ENCODE data around the gene ACTR2.
"Not testable (repeated sequence)": the region's sequence is repeated elsewhere in the genome, so short reads cannot be mapped to it uniquely, and the experiment has no call there.

Gene ACTR2

DNA sequence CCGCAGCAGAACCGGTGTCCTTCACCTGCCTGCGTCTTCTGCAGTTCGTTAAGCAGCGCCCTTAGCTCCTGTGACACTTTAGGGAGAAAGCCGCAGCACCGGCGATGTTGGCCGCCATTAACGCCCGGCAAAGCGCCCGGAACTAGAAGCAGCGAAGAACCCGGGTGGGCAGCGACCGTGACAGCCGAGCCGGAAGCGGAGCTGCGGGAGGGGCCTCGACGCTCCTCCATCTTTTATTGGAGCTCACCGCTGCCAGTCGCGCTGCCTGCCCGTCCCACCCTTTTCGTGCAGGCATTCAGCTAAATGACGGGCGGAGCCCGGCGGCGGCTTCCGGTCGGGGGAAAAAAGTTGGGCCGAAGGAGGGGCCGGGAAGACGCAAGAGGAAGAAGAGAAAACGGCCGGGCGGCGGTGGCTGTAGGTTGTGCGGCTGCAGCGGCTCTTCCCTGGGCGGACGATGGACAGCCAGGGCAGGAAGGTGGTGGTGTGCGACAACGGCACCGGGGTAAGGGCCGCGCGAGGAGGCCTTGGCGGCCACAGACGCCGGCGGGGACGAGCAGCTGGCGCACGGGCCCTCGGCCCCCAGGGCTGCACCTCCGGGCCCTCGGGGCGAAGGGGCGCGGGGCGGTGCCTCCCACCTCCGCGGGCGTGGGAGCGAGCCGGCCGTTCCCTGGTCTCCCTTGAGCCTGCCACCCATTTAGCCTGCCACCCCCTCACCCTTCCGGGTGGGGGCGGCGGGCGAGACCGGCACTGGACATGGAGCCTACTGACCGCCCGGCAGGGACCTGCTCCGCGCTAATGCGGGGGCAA, at the start of gene ACTR2:
Gene ACTR2, plus strand, starts transcription at position 376 of the 807 bp plus-strand sequence. Its CDS starts 79 bp downstream, at position 455.
- DNase-seq = peak; percentile 98

DNA sequence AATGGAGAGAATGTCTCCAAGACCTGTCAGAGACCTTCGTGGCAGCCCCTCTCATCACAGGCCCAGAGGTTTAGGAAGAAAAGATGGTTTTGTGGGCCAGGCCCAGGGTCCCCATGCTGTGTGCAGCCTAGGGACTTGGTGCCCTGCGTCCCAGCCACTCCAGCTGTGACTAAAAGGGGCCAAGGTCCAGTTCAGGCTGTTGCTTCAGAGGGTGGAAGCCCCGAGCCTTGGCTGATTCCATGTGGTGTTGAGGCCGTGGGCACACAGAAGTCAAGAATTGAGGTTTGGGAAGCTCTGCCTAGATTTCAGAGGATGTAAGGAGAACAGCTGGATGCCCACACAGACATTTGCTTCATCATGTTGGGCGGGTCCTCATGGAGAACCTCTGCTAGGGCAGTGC, 45.1 kb upstream of the ACTR2 start:
- no peak for DNase-seq

DNA sequence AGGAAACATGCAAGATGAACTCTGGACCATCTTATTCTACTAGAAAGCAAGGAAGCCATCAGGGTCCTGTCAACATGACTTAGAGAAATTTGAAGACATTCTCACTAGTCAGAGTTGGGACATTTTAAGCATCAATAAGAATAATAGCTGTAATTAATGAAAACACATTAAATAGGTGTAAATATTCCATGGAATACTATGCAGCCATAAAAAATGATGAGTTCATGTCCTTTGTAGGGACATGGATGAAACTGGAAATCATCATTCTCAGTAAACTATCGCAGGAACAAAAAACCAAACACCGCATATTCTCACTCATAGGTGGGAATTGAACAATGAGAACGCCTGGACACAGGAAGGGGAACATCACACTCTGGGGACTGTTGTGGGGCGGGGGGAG, 44.2 kb upstream of the ACTR2 start:
- DNase-seq = not testable (repeated sequence)

DNA sequence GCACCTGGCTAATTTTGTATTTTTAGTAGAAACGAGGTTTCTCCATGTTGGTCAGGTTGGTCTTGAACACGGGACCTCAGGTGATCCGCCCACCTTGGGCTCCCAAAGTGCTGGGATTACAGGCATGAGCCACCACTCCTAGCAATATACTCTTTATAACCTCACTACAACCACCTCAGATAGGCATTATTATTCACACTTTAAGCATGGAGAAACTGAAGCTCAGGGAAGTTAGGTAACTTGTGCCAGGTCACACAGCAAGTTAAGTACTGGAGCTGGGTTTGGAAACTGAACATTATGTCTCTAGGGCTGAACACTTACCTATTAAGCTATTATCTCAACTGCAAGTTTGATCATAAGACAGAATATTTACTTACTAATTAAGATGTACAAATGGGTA, 42.6 kb upstream of the ACTR2 start:
- DNase-seq = no peak

DNA sequence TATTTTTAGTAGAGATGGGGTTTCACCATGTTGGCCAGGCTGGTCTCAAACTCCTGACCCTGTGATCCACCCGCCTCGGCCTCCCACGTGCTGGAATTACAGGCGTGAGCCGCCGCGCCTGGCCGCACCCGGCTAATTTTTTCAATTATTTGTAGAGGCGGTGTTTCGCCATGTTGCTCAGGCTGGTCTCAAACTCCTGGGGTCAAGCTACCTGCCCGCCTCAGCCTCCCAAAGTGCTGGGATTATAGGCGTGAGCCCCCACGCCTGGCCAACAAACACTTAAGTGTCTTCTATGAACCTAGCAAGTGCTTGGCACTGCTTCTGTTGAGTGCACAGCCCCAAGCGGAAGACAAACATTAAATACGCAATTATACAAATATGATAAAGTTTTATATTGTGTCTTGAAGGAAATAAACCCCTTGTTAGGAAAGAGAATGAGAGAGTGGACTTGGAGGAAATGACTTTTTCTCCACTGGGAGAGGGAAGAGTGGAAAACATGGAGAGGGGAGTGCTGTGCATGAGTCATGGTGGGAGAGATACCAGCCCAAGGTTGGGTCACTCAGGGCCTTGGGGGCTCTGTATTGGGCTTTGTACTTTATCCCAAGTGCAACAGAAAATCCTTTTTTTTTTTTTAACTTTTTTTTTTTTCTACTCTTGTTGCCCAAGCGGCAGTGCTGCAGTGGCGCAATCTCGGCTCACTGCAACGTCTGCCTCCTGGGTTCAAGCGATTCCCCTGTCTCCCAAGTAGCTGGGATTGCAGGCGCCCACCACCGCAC, 41.4 kb upstream of the ACTR2 start:
- DNase-seq = no peak

DNA sequence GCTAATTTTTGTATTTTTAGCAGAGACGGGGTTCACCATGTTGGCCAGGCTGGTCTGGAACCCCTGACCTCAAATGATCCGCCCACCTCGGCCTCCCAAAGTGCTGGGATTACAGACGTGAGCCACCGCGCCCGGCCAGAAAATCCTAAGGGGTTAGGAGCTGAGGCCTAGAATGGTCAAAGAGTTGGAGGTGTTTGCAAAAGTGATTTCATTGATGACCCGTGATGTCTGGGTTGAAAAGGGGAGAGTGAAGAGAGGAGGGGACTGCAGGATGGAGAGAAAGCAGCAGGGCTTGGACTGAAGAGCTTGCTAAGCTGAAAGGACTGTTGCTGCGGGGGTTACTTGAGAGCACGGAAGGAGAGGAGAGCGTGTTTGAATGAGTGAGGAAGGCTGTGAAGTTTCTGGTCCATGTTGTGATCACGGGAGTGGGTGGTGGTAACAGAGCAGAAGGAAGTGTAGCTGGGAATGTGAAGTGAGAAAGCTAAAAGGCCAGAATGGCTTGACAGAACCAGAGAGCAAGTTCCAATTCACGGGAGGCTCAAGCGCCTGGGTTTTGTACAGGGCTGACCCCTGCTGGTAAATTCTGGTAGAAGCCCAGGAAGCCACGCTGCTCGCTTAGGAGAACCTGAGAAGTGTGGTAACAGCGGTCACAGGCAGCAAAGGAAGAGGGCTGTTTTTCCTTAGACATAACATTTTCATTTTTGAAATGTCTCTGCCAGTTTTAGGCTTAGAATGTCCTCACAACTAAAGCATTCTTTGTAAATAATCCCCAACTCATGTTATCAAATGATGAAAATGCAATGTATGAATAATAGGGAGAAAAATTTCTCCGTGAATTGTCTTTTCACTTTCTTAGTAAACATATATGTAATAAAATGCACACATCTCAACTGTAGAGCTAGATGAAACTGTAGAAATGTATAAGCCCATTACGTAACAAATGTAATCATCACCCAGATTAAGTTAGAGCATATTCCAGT, 40.5 kb upstream of the ACTR2 start:
- peak; percentile 79 to 89 (median 84) for DNase-seq

DNA sequence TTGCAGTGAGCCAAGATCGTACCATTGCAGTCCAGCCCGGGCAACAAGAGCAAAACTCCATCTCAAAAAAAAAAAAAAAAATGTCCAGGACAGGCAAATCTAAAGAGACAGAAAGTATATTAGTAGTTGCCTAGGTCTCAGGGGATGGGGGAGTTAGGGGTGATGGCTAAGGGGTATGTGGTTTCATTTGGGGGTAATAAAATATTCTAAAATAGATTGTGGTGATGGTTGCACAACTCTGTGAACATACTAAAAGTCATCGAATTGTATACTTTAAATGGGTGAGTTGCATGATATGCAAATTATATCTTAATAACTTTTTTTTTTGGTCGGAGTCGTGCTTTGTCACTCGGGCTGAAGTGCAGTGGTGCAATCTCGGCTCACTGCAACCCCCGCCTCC, 34.2 kb upstream of the ACTR2 start:
- DNase-seq = peak in 2 of 3 donors; percentile 11 to 29

DNA sequence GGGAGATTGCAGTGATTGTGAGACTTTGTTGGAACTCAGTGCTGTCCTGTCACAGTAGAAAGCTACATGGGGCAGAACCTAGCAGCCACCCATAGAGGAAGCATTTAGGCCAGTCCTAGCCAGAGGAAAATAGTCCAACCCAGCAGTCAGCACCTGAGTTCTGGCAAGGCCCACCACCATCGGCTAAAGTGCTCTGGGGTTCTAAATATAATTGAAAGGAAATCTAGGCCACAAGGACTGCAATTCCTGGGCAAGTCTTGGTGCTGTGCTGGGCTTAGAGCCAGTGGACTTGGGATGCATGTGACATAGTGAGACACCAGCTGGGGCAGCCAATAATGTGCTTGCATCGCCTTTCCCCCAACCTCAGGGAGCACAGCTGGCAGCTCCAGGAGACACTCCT, 28.9 kb upstream of the ACTR2 start:
- no peak for DNase-seq

DNA sequence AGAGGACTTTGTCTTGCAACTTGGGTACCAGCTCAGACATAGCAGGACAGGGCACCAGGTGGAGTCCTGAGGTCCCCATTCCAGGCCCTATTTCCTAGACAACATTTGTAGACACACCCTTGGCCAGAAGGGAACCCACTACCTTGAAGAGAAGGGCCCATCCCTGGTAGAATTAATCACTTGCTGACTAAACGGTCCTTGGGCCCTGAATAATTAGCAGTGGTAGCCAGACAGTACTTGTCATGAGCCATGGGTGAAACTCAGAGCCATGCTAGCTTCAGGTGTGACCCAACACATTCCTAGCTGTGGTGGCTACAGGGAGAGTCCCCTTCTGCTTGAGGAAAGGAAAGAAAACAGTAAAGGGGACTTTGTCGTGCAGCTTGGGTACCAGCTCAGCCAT, 28.5 kb upstream of the ACTR2 start:
- DNase-seq = no peak

DNA sequence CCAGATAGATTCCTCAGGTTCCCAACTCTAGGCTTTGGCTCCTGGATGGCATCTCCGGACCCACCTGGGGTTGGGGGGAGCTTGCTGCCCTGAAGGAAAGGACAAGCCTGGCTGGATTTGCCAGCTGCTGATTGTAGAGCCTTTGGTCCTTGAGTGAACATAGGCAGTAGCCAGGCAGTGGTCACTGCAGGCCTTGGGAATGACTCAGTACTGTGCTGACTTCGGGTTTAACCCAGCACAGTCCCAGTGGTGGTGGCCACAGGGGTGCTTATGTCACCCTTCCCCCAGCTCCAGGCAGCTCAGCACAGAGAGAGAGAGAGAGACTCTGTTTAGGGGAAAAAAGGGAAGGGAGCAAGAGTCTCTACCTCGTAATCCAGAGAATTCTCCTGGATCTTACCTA, 27.7 kb upstream of the ACTR2 start:
- peak; percentile 33 to 52 (median 38) for DNase-seq

DNA sequence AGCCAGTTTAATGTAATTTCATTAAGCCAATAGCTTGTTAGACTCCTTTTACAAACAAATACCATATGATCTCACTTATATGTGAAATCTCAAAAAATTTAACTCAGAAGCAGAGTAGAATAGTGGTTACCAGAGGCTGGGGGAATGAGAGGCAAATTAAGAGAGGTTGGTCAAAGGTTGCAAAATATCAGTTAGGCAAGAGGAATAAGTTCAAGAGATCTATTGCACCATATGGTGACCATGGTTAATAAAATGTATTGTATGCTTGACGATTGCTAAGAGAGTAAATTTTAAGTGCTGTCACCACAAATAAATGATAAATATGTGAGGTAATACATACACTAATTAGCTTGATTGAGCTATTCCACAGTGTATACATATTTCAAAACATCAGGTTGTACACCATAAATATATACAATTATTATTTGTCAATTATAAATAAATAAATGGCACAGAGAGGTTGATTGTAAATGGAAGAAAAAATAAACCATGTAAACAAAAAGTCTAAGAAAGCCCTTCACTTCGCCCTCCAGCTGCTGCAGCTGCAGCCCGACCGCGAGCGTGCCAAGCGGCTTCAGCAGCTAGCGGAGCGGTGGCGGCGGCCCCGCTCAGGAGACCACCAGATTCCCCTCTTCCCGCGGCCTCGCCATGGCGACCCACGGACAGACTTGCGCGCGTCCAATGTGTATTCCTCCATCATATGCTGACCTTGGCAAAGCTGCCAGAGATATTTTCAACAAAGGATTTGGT, 23.0 kb upstream of the ACTR2 start:
- peak in 1 of 3 donors; percentile 34 for DNase-seq

DNA sequence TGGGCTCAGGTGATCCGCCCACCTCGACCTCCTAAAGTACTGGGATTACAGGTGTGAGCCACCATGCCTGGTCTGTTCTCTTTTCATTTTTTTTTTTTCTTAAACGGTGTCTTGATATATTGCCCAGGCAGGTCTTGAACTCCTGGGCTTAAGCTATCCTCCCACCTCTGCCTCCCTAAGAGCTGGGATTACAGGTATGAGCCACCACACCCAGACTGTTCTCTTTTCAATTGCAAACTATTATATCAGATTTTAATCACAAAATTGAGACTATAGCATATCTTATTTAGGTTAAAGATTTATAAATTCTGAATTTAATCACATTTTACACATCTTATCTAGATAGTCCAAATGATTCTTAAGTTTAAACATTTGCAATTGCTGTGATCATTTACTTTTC, 15.5 kb upstream of the ACTR2 start:
- no peak for DNase-seq

DNA sequence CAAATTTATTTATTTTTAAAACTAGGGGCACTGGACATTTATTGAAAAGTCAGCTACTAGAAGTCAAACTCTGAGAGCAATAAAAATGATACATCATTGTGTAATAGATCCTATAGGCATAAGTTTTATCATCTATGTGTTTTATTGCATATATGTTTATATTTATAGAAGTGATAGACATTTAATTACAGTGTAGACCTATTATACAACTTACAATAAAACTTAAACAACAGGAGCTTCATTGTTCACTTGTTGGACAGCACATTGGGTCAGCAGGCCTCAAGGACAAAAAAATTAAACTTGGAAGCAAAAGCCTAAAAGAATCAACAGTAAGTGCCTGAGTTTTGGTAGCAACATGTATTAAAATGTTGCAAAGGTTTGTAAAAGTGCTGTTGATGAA, 15.0 kb upstream of the ACTR2 start:
- no peak for DNase-seq

DNA sequence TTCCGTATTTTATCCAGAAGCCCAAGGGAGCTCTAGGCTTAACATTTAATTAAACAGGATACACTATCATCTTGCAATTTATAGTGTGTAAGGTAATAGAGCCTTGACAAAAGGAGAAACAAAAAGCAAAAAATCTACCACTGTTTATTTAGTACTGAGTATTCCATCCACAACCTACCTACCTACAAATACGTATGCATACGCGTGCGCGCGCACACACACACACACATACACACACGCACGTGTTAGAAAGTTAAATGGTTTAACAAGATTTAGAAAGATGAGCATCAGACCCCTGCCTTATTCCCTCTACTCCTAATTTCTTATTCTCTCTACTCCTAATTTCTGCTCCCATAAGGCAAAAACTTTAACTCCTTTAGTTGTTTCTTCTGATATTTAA, 14.6 kb upstream of the ACTR2 start:
- DNase-seq = no peak

DNA sequence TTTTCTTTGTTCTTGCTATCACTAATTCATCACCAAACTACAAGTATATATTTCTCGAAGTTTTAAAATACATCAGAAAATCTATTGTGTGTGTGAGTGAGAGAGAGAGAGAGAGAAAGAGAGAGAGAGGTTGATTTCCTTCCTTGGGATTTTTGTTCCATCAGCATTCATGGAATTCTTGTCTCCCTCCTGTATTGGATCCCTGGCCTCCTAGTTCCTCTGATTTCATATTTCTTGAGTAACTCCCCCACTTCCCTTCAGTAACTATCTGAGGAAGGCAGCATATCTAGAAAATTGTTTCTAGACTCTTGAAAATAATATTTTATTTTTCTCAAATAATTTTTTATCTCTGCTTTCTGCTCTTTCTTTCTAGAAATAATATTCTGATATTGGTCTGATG, 13.3 kb upstream of the ACTR2 start:
- DNase-seq = no peak

DNA sequence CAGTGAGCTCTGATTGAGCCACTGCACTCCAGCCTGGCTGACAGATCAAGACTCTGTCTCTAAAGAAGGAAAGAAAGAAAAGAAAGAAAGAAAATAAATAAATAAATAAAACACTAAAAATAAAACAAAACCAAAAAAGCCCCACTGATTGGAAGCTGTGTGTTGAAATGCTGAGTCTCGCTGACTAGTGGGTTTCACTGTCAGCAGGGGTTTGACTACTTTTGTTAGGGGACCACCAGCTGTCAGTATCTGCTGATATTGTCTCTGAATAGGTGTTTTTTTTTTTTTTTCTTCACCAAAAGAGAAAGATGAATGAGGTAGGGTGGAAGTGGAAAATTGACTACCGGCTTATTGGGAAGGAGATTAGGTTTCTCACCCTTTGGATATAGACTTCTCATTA, 12.8 kb upstream of the ACTR2 start:
- DNase-seq = no peak

DNA sequence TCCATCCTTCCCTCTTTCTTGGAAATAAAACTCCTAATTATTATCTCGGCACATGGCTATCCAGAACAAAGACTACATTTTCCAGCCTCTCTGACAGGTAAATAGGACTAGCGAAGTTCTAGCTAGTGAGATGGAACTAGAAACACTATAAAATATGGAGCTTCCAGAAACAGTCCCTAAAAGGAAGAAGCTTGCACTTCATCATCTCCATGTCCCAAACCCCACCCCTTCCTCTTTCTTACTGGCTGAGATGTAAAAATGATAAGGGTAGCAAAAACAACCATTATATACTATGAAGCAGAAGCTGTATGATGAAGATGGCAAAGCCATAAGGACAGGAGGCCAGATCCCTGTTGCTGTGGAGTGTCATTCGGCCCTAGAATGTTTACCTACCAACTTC, 11.7 kb upstream of the ACTR2 start:
- DNase-seq = peak; percentile 12 to 46 (median 35)

DNA sequence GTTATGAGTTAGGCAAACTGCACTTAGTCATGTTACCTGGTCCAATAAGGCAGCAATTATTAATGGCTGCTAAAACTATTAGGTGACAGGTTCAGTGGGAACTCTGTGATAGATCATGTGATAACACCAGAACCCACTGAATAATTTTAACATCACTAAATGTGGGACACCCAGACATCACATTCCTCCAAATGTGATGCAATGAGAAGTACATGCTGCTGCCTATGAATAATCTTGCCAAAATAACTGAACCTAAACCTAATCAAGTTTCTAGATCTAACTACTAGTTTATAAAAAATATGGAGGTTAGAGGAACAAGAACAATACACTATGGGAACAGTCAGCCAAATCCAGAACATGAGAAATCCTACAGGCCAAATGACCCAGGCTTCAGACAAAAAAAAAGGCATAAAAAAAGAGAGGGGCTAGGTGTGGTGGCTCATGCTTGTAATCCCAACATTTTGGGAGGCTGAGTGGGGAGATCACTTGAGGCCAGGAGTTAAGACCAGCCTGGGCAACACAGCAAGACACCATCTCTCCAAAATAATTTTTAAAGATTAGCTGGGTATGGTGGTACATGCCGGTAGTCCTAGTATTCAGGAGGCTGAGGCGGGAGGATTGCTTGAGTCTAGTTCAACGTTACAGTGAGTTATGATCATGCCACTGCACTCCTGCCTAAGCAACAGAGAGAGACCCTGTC, 7.0 kb upstream of the ACTR2 start:
- no peak for DNase-seq

DNA sequence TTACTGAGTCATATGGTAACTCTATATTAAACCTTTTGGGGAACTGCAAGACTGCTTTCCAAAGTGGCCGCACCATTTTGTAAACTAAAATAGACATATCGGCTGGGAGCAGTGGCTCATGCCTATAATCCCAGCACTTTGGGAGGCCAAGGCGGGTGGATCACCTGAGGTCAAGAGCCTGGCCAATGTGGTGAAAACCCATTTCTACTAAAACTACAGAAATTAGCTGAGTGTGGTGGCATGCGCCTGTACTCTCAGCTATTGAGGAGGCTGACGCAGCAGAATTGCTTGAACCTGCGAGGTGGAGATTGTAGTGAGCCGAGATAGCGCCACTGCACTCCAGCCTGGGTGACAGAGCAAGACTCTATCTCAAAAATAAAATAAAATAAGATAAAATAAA, 6.4 kb upstream of the ACTR2 start:
- DNase-seq = not testable (repeated sequence)

DNA sequence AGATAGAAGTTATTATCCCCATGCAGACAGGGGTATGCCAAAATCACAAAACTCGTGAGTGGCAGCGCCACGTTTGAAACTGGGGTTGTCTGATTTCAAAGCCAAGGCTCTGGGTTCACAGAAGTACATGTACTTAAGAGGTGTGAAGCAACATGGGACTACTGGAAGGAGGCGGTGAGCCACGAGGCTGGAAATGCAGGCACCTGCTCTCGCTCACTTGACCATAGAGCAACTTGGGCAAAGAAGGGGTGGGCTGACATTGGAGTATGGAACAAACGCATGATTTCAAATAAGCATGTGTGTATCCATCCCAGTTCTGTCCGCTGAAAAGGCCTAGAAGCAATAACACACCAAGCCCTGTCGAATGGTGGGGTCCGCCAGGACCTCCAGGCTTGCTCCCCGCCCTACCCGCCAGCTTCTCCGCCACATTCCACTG, 593 bp upstream of the ACTR2 start:
- peak; percentile 24 to 39 (median 33) for DNase-seq

DNA sequence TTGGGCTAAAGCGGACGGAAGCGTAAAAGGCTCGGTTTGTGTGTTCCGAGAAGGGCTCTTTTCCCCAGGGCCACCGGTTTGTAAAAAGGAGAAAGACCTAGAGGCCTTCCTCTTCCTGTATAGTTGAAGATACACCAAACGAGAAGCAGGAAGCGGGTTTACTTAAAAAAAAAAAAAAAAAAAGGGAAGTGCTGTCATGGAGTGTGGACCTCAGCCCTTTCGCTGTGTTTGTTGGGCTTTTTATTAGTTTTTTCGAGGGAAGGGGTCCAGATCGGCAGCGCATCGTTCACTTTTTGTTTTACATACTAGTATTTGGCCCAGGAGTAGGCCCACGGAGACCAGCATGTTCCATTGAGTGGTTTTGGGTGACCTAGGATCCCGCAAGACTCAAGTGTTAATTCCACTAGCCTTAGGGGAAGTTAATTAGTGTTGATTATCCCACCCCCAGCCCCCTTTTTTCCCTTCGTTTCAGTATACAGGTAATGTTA, 676 bp downstream of the ACTR2 start:
- DNase-seq = peak in 2 of 3 donors; percentile 80 to 84
